HepG2 (cell line): ENCODE data around the gene ERO1A. TPM values are rescaled to one million over a fixed set of nuclear protein-coding genes. Genes with fewer than 3 reads are reported as not detected.

Experiments used
- DRAP1 ChIP-seq: IDR thresholded peaks from 2 replicates; pipeline ENCODE4 v1.6.1; 2016; ENCODE audit warnings: missing genetic modification reagents, missing compliant biosample characterization
- GATAD1 ChIP-seq: IDR thresholded peaks from 2 replicates; pipeline ENCODE4 v1.6.1; 2016; ENCODE audit warnings: missing genetic modification reagents, missing compliant biosample characterization
- ISL2 ChIP-seq: sonication (generic); formaldehyde crosslinking; IDR thresholded peaks from 2 replicates; pipeline ENCODE4 v1.5.0; 2020; ENCODE audit warnings: missing genetic modification reagents
- MAZ ChIP-seq, 2 experiments: sonication (generic) in 1 of 2; formaldehyde crosslinking in 1 of 2; IDR thresholded peaks; 2 replicates each; pipeline versions ENCODE4 v1.5.0 to v1.6.1; 2012 to 2020; ENCODE audit warnings: low read depth in 2 of 2, mild to moderate bottlenecking in 2 of 2, borderline replicate concordance in 1 of 2, improper control_type of control experiment in 1 of 2, low read length in 1 of 2, missing genetic modification reagents in 1 of 2, moderate library complexity in 1 of 2
- MLXIP ChIP-seq: sonication (generic); formaldehyde crosslinking; IDR thresholded peaks from 2 replicates; pipeline ENCODE4 v1.9.0; 2021; ENCODE audit warnings: missing genetic modification reagents, borderline replicate concordance
- MXD4 ChIP-seq: IDR thresholded peaks from 2 replicates; pipeline ENCODE4 v1.6.1; 2016; ENCODE audit warnings: mild to moderate bottlenecking, missing biosample characterization, missing genetic modification reagents
- NFE2L1 ChIP-seq: sonication (generic); formaldehyde crosslinking; IDR thresholded peaks from 2 replicates; pipeline ENCODE4 v1.4.0; 2020; ENCODE audit warnings: missing genetic modification reagents, mild to moderate bottlenecking, borderline replicate concordance
- NONO ChIP-seq, 2 experiments: fragments of 450-650 bp in 1 of 2; sonication (generic) in 1 of 2; formaldehyde crosslinking in 1 of 2; IDR thresholded peaks in 1 of 2; conservative IDR thresholded peaks in 1 of 2; 2 replicates each; pipeline versions ENCODE4 v1.6.1 to v1.8.0; 2017 to 2022; ENCODE audit warnings: mild to moderate bottlenecking in 1 of 2, missing genetic modification reagents in 1 of 2, moderate library complexity in 1 of 2
- SMAD3 ChIP-seq: sonication (generic); formaldehyde crosslinking; IDR thresholded peaks from 2 replicates; pipeline ENCODE4 v1.4.0; 2020; ENCODE audit warnings: missing genetic modification reagents
- SSRP1 ChIP-seq: IDR thresholded peaks from 2 replicates; pipeline ENCODE4 v1.6.1; 2016; ENCODE audit warnings: control low read depth
- YEATS2 ChIP-seq: sonication (generic); formaldehyde crosslinking; IDR thresholded peaks from 2 replicates; pipeline ENCODE4 v1.4.0; 2020; ENCODE audit warnings: missing genetic modification reagents, borderline replicate concordance
- ZBTB46 ChIP-seq: sonication (generic); formaldehyde crosslinking; IDR thresholded peaks from 2 replicates; pipeline ENCODE4 v1.4.0; 2020; ENCODE audit warnings: mild to moderate bottlenecking, missing genetic modification reagents, borderline replicate concordance
- ZNF142 ChIP-seq: sonication (generic); formaldehyde crosslinking; IDR thresholded peaks from 2 replicates; pipeline ENCODE4 v1.4.0; 2020; ENCODE audit warnings: missing genetic modification reagents
- ZNF337 ChIP-seq: sonication (generic); formaldehyde crosslinking; IDR thresholded peaks from 2 replicates; pipeline ENCODE4 v1.5.1; 2020; ENCODE audit warnings: missing genetic modification reagents, low read depth, mild to moderate bottlenecking, borderline replicate concordance
- ZNF343 ChIP-seq: sonication (generic); formaldehyde crosslinking; IDR thresholded peaks from 2 replicates; pipeline ENCODE4 v1.4.0; 2020; ENCODE audit warnings: mild to moderate bottlenecking, missing genetic modification reagents
- ZNF383 ChIP-seq: sonication (generic); formaldehyde crosslinking; IDR thresholded peaks from 2 replicates; pipeline ENCODE4 v1.4.0; 2020; ENCODE audit warnings: missing genetic modification reagents, mild to moderate bottlenecking, borderline replicate concordance
- polyA plus RNA-seq, 8 experiments: library from polyadenylated mRNA; depleted of rRNA in 3 of 8; stranded (reverse) in 7 of 8; unstranded in 1 of 8; fragments of >200 nt; fragmentation: Illumina TruSeq in 4 of 8; extraction: Trizol in 4 of 8; gene quantifications; 2 replicates each; pipeline versions ENCODE4 v1.2.1 to v1.2.3, GENCODE V29; 2011 to 2016; ENCODE audit warnings: low read depth in 4 of 8, missing spikeins in 1 of 8, mixed read lengths in 1 of 8; ENCODE audit not compliant: insufficient read depth in 1 of 8
- total RNA-seq, 5 experiments: library from RNA; depleted of rRNA; stranded (reverse); fragments of >200 nt; fragmentation: Illumina TruSeq; extraction: Trizol; gene quantifications; 2 replicates each; pipeline ENCODE4 v1.2.3, GENCODE V29; 2016; ENCODE audit warnings: low read depth in 1 of 5

The ERO1A gene
- total and polyA plus RNA-seq, 2 of the 13 experiments (the other 11 are each of a cell fraction or from before 2014, with no cell fraction given): 60.3 to 137 TPM

- TF ChIP-seq MLXIP (no peak; the same call in 1 of the 2 replicates), SMAD3 (CRISPR knock-in tag) (no peak), GATAD1 (CRISPR knock-in tag) (0 out of 2 replicates have a peak, but pooled peaks have one; percentile 69), ZNF343 (0 out of 2 replicates have a peak, but pooled peaks have one; percentile 49), DRAP1 (CRISPR knock-in tag) (peak; percentile 73), MAZ (IDR thresholded peaks at IDR 0.05; ENCODE audit: borderline replicate concordance, low read depth, low read length) (0 out of 2 replicates have a peak, but pooled peaks have one; percentile 26), MAZ (CRISPR knock-in tag; IDR thresholded peaks at IDR 0.05; ENCODE audit: low read depth) (peak; percentile 78), ZNF337 (CRISPR knock-in tag) (no peak), SSRP1 (CRISPR knock-in tag) (no peak), ISL2 (0 out of 2 replicates have a peak, but pooled peaks have one; percentile 39), NFE2L1 (CRISPR knock-in tag) (no peak), ZBTB46 (no peak), MXD4 (CRISPR knock-in tag) (peak; percentile 59; the same call in 1 of the 2 replicates), YEATS2 (CRISPR knock-in tag) (peak; percentile 56; the same call in 1 of the 2 replicates), NONO (IDR thresholded peaks at IDR 0.05) (no peak), NONO (CRISPR knock-in tag; conservative IDR thresholded peaks at IDR 0.05) (peak; percentile 66; the same call in 1 of the 2 replicates), ZNF142 (0 out of 2 replicates have a peak, but pooled peaks have one; percentile 34), ZNF383 (0 out of 2 replicates have a peak, but pooled peaks have one; percentile 52)
Observed at GRCh38 chr14:52729925-52730708, 34.8 kb upstream of the ERO1A start, which contains the start of gene STYX (continued).
